Ovary (tissue), 9 donors: ENCODE results near the gene CEP131. TPM values are rescaled to one million over a fixed set of nuclear protein-coding genes. Genes with fewer than 3 reads are reported as not detected.

Source experiments
- DNase-seq, 5 donors: peaks; one replicate each; pipeline ENCODE4 v3.0.0-alpha.2; 2019 to 2020
- H3K27ac ChIP-seq, 2 donors: fragments of 200-600 bp; one replicate each; pipeline versions ENCODE4 v1.5.1 to v1.8.0; 2019 to 2022
- H3K27me3 ChIP-seq: fragments of 200-600 bp; one replicate; pipeline ENCODE4 v1.8.0; 2022
- H3K36me3 ChIP-seq: fragments of 200-600 bp; sonication (generic); one replicate; pipeline ENCODE4 v1.5.1; 2019
- H3K4me1 ChIP-seq: one replicate; pipeline ENCODE4 v1.8.1; 2013; ENCODE audit warnings: mild to moderate bottlenecking, moderate library complexity; ENCODE audit not compliant: insufficient read depth
- H3K4me3 ChIP-seq: fragments of 200-600 bp; sonication (generic); one replicate; pipeline ENCODE4 v1.5.1; 2017
- H3K9me3 ChIP-seq, 2 donors: fragments of 200-600 bp in 1 of 2; sonication (generic) in 1 of 2; one replicate each; pipeline versions ENCODE4 v1.5.1 to v1.8.1; 2013 to 2019; ENCODE audit warnings: mild to moderate bottlenecking in 1 of 2, moderate library complexity in 1 of 2
- CTCF ChIP-seq, 3 donors: fragments of 450-650 bp in 2 of 3; fragments of 200-600 bp in 1 of 3; IDR thresholded peaks; one replicate each; pipeline versions ENCODE4 v1.5.1 to v1.8.0; 2016 to 2022; ENCODE audit warnings: antibody characterized with exemption in 3 of 3, mild to moderate bottlenecking in 1 of 3
- EP300 ChIP-seq: sonication (generic); formaldehyde crosslinking; IDR thresholded peaks from one replicate; pipeline ENCODE4 v1.6.1; 2017; ENCODE audit warnings: antibody characterized with exemption
- POLR2A ChIP-seq: fragments of 450-650 bp; IDR thresholded peaks from one replicate; pipeline ENCODE4 v1.6.1; 2017; ENCODE audit warnings: antibody characterized with exemption, mild to moderate bottlenecking, moderate library complexity
- WGBS, 3 donors: extraction: QIAGEN DNeasy Blood & Tissue Kit in 1 of 3; methylation state at CpG; one replicate each; pipeline versions ENCODE4 v1.1.5 to v1.1.7; 2013 to 2017; 5-methylcytosine and 5-hydroxymethylcytosine counted together
- intact Hi-C, 4 donors: fragments of 100-400 bp; cut with DNase I; formaldehyde crosslinking; loops; one replicate each; pipeline versions ENCODE4 v1.11.0 to v1.15.1; 2022 to 2023
- polyA plus RNA-seq, 2 donors: library from polyadenylated mRNA; stranded (reverse); fragments of 200-250 nt in 1 of 2; fragments of 350-450 nt in 1 of 2; fragmentation: Illumina TruSeq in 1 of 2; extraction: RNeasy Lipid Tissue Mini Kit (QIAGEN cat#74804) in 1 of 2; gene quantifications; one replicate each; pipeline ENCODE4 v1.2.3, GENCODE V29; 2013 to 2014
- total RNA-seq, 7 donors: library from RNA; depleted of rRNA in 2 of 7; stranded (reverse); fragments of >200 nt in 2 of 7; fragmentation: NEBNext Ultra II Directional in 3 of 7; extraction: Animal tissue kit (Norgen Biotek cat#: 25700) in 3 of 7; gene quantifications; one replicate each; pipeline versions ENCODE4 v1.1.0 to v1.2.4, GENCODE V29; 2016 to 2023
- donor health status: DM: no; HTN: no; CAD: no; lungs with moderate emphysema.
- donor health status: DM: no; HTN: no; CAD: no.
- donor health status: Bipolar disorder and iron deficiency.
- donor health status: DM: yes; HTN: yes; CAD: no.
- donor health status: DM: no; HTN: no; CAD: no.
- donor health status: DM: yes; HTN: yes; CAD: no.

Gene CEP131
- total and polyA plus RNA-seq, 9 donors: 0.22 to 10.7 (median 8.8) TPM

- Histone ChIP-seq H3K4me1 (no peaks in the 10 kb centered on the region), H3K27ac (no peak overlapping the region), H3K9me3 (no peaks in the 10 kb centered on the region), H3K36me3 (no peaks in the 10 kb centered on the region), H3K4me3 (no peak overlapping the region), H3K27me3 (no peaks in the 10 kb centered on the region)
- DNase-seq: no peak
- intact Hi-C loops: no loop called here
- WGBS, 3 donors: 70 to 76% (median 70%) methylated on average over 14 of the region's 14 CpGs
- TF ChIP-seq POLR2A (no peak), EP300 (no peak), CTCF (IDR thresholded peaks at IDR 0.05) (no peak)
Observed at GRCh38 chr17:81210868-81211267, 11.9 kb downstream of the CEP131 start.

GRCh38 chr17:81210466-81210865 lies 12.3 kb downstream of the CEP131 start:
- no peaks in the 10 kb centered on the region for H3K9me3 ChIP-seq
- no peak for TF ChIP-seq POLR2A
- no peak for TF ChIP-seq EP300
- no peak for TF ChIP-seq CTCF (IDR thresholded peaks at IDR 0.05)
- H3K4me3 ChIP-seq: no peak overlapping the region
- intact Hi-C loops: no loop called here
- 70 to 89% (median 75%) methylated on average over 10 of the region's 10 CpGs for WGBS, 3 donors
- no peaks in the 10 kb centered on the region for H3K27me3 ChIP-seq
- H3K36me3 ChIP-seq: no peaks in the 10 kb centered on the region
- H3K27ac ChIP-seq: no peak overlapping the region
- no peak for DNase-seq
- H3K4me1 ChIP-seq: no peaks in the 10 kb centered on the region

- no peak for DNase-seq
- no peak overlapping the region for H3K27ac ChIP-seq
- TF ChIP-seq POLR2A (no peak), EP300 (no peak), CTCF (IDR thresholded peaks at IDR 0.05) (no peak)
- intact Hi-C loops: loop anchor here in 1 of 4 donors (10.0 kb wide), 1 partner anchor 64 kb away; no protein-coding TSS in a partner anchor
- H3K36me3 ChIP-seq: no peaks in the 10 kb centered on the region
- 94 to 96% (median 94%) methylated on average over 16 of the region's 16 CpGs for WGBS, 3 donors
- H3K9me3 ChIP-seq: no peaks in the 10 kb centered on the region
- H3K4me1 ChIP-seq: no peaks in the 10 kb centered on the region
- no peaks in the 10 kb centered on the region for H3K27me3 ChIP-seq
- no peak overlapping the region for H3K4me3 ChIP-seq
Observed at GRCh38 chr17:81209141-81209540, 13.6 kb downstream of the CEP131 start.

GRCh38 chr17:81208651-81209050 lies 14.1 kb downstream of the CEP131 start:
- intact Hi-C loops: loop anchor here in 1 of 4 donors (10.0 kb wide), 1 partner anchor 64 kb away; no protein-coding TSS in a partner anchor
- no peaks in the 10 kb centered on the region for H3K9me3 ChIP-seq
- no peak for DNase-seq
- 90 to 93% (median 91%) methylated on average over 10 of the region's 10 CpGs for WGBS, 3 donors
- no peak overlapping the region for H3K27ac ChIP-seq
- no peaks in the 10 kb centered on the region for H3K27me3 ChIP-seq
- H3K4me1 ChIP-seq: no peaks in the 10 kb centered on the region
- no peak overlapping the region for H3K4me3 ChIP-seq
- TF ChIP-seq EP300 (no peak), POLR2A (no peak), CTCF (IDR thresholded peaks at IDR 0.05) (no peak)
- no peaks in the 10 kb centered on the region for H3K36me3 ChIP-seq
